Measurements from ENCODE around the gene TIAM2.

GRCh38 chr6:155047523-155047922, 52.4 kb downstream of the TIAM2 start:
- TF ChIP-seq CTCF (IDR thresholded peaks at IDR 0.05) (no peak), POLR2A (IDR thresholded peaks at IDR 0.05; ENCODE audit: low read depth) (no peak)

All from esophagus muscularis mucosa (tissue), 3 donors.